ENCODE results near the gene OR10A5.
"Not testable (repeated sequence)": the region's sequence is repeated elsewhere in the genome, so short reads cannot be mapped to it uniquely, and the experiment has no call there.

The OR10A5 gene, protein sequence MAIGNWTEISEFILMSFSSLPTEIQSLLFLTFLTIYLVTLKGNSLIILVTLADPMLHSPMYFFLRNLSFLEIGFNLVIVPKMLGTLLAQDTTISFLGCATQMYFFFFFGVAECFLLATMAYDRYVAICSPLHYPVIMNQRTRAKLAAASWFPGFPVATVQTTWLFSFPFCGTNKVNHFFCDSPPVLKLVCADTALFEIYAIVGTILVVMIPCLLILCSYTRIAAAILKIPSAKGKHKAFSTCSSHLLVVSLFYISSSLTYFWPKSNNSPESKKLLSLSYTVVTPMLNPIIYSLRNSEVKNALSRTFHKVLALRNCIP

GRCh38 chr11:6845383-6845782, at the start of gene OR10A5:
TSS of gene OR10A5 (plus strand) at chr11:6845683. CDS start at chr11:6845683, 0 bp downstream.
- DNase-seq (ENCODE audit: low read depth) = no peak

GRCh38 chr11:6799402-6799801, 46.1 kb upstream of the OR10A5 start, which contains the start of gene OR6A2:
TSS of gene OR6A2 (minus strand) at chr11:6799689. CDS start at chr11:6795708, 3,981 bp downstream.
- DNase-seq (ENCODE audit: low read depth) = no peak

DNA sequence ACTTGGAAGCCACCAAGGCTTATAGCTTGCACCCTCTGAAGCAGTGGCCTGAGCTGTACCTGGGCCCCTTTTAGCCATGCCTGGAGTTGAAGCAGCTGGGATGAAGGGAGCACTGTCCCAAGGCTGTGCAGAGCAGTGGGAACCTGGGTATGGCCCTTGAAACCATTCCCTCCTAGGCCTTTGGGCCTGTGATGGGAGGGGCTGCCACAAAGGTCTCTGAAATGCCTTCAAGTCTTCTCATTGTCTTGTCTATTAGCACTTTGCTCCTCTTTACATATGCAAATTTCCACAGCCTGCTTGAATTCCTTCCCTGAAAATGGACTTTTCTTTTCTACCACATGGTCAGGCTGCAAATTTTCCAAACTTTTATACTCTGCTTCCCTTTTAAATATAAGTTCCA, 44.4 kb upstream of the OR10A5 start:
- DNase-seq (ENCODE audit: low read depth) = not testable (repeated sequence)

GRCh38 chr11:6812390-6813005, 33.0 kb upstream of the OR10A5 start:
- no peak for DNase-seq (ENCODE audit: low read depth)

- no peak for DNase-seq (ENCODE audit: low read depth)
Observed at GRCh38 chr11:6813656-6814055, 31.8 kb upstream of the OR10A5 start.

DNA sequence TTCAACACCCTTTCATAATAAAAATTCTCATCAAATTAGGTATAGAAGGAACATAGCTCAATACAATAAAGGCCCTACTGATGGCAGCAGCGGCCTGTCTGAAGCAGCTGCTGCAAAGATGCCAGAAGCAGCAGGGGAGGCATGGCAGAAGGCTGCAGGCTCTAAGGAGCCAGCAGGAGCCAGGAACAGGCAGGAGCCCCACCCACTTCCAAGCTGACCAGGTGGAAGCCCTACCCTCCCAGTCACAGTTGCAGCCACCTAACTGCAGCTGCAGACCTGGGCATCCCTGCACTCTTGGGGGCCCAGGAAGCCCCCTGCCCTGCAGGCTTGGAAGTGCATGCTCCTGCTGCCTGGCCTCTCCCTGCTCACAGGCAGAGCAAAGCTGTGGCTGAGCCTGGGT, 27.8 kb upstream of the OR10A5 start:
- no peak for DNase-seq (ENCODE audit: low read depth)

GRCh38 chr11:6818967-6819366, 26.5 kb upstream of the OR10A5 start:
- no peak for DNase-seq (ENCODE audit: low read depth)

GRCh38 chr11:6824136-6824823, 21.2 kb upstream of the OR10A5 start:
- DNase-seq (ENCODE audit: low read depth) = no peak

GRCh38 chr11:6825231-6825744, 20.2 kb upstream of the OR10A5 start:
- no peak for DNase-seq (ENCODE audit: low read depth)

DNA sequence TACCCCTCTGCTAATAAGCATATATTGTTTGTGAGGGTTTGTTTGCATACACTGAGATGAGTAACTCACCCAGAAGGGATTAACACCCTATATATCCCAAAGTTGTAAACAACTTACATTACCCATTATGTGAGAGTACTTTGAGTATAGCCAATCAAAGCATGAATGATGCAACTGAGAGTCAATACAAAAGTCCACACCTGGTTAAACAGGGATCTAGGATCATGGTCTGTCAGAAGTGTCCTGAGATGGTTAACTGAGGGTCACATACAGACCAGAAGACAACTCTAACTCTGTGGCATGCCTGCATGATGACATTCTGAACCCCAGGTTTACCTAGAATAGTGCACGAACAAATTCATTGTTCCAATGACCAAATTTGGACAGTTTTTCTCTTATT, 17.4 kb upstream of the OR10A5 start:
- DNase-seq (ENCODE audit: low read depth) = no peak

DNA sequence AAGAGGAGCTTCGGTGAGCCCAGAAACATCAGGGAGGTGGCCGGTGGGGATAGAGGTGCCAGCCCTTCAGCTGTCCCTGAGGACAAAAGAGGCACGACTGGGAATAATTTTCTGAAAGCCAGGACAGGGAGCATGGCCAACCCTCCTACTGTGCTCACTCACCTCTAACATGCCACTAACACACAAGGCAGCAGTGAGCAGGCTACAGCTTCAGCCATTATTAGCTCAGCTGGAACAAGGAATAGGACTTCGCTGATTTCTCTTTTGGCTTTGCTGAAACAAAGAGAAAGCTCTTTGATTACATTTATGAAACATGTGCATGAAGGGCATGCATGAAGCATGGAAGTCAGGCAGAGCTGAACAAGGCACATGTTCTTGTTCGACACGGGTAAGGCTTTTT, 12.1 kb upstream of the OR10A5 start:
- DNase-seq (ENCODE audit: low read depth) = no peak

DNA sequence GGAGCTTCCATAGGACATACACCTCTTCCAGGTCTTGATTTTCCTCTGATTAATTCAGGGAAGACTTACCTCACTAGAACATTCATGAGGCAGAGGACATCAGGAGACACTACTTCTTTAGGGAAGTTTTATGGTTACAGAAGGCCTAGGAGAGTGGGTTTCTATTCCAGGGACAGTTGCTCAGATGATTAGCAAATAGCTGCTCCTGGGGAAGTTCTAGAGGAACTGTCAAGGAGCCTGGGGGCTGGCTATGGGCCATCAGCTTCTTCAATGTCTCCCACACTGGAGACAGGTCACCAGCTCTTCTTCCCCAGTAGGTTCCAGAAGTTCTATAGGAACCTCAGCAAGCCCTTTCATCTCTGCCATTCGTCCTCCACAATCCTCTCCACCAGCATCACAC, 11.5 kb upstream of the OR10A5 start:
- DNase-seq (ENCODE audit: low read depth) = no peak

GRCh38 chr11:6841694-6842093, 3.8 kb upstream of the OR10A5 start:
- DNase-seq (ENCODE audit: low read depth) = no peak

DNA sequence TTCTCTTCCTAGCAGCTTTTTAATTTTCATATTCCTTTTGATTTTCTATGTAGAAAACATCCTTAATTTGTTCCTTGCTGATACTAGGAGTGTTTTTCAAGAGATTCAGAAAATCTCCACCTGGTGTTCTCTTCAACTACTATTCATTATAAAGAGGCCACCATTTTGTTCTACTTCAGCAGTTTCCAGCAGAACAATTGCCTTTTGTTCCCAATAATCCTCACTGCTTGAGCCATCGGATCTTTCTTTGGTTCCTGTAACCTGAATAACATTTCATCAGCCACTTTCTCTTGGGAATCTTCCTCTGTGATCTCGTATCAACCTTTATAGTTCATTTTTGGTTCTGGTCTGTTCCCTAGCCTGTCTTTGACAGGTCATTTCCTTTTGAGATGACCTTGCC, 1.8 kb upstream of the OR10A5 start:
- DNase-seq (ENCODE audit: low read depth) = no peak

DNA sequence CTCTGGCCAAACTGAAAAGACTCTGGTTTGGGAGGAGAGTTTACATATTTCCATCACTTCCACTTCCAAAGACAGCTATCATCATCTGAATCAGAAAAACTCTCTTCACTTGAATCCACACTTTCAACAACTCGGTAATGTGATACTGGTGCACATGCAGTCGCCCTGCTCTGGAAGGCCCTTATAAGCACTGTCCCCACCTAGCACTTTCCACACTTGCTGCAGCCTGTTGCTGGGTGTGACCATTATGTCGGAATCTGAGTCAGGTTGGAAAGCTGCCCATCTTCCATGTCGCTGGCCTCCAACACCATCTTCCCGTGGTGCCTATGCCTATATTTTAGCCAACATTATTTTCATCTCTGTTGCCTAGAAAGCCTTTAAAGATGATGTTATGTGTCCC, 1.1 kb upstream of the OR10A5 start:
- no peak for DNase-seq (ENCODE audit: low read depth)

- no peak for DNase-seq (ENCODE audit: low read depth)
Observed at GRCh38 chr11:6850526-6850925, 5.0 kb downstream of the OR10A5 start.

DNA sequence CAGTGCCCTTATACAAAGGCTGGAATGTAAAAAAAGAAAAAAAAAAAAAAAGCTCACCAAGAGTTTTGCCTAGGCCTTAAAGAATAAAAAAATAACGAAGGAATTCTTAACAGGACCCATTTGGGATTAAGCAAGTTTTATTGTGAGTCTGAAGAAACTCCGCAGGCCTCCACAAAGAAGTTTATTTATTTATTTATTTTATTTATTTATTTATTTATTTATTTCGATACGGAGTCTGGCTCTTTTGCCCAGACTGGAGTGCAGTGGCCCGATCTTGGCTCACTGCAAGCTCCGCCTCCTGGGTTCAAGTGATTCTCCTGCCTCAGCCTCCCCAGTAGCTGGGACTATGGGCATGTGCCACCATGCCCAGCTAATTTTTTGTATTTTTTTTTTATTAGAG, 9.3 kb downstream of the OR10A5 start:
- DNase-seq (ENCODE audit: low read depth) = not testable (repeated sequence)

DNA sequence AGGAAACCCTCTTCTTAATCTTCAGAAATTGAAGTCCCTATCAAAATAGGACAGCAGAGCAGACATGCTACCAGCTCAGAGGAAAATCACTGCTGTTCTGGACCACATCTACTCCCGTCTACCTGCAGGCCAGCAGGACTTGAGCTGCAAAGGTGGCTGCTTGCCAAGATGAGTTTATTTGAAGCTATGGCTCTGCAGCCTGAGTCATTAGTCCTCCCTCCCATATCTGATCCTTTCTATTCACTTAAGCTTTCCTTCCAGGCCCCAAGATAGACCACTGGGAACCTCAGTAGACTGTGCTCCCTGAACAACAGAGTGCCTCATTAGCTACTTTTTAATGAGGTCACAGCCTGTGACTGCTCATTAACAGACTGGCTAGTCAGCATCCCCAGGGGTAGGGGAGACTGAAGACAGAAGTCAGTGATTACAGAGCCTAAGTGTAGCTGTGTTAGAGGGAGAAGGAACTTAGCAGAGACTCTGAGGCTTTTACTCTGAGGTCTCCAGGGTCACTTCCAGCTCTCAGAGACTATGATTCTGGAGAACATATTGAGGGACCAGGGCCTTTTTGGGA, 10.6 kb downstream of the OR10A5 start:
- no peak for DNase-seq (ENCODE audit: low read depth)

DNA sequence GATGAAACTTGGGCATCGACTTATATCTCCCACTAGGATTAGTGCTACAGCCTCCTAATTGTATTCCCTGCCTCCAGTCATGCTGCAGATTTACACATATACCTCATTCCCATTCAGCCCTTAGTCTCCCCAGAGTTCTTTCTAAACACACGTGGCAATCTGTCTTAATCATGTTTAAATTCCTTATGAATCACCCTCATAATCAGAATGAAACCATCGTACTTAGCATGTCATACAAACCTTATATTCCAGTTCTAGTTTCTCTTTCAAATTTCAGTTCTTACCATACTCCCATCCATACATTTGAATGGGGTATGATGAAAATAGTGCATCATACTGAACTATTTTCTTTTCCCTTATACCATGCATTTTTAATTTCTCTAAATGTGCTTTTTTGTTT, 11.4 kb downstream of the OR10A5 start:
- DNase-seq (ENCODE audit: low read depth) = no peak

DNA sequence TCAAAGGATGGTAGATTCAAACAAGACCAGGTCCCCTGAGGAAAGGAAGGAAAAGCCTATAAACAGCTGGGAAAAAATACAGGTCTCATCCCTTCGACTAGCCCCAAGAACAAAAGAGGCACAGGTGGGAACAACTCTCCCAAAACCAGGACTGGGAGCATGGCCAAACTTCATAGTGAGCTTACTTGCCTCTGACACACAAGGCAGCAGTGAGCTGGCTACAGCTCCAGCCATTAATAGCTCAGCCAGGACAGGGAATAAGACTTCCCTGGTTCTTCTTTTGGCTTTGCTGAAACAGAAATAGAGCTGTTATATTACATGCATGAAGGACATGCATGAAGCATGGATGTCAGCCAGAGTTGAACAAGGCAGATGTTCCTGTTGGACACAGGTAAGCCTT, 17.5 kb downstream of the OR10A5 start, which contains the start of gene OR10A2:
Gene OR10A2 (plus strand): TSS at position 97 of the 400 bp plus-strand sequence. CDS start 6,698 bp downstream, outside the sequence.
- no peak for DNase-seq (ENCODE audit: low read depth)

DNA sequence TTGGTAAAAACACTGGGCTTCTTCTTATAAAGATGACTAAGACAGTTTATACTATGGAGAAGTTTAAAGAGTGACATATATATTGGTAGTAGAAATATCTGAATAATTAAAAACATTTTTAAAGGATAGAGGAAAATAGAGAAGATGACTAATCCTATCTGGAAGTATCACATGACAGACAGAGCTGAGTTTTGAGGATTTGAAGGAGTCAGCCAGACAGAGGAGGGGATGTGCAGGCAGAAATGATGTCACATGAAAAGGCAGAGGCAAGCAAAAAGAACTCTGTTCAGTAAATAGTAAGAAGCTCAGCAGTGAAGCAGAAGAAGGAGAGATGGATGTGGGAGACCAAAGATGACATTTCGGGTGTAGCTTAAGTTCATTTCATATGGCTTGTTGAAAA, 19.0 kb downstream of the OR10A5 start:
- DNase-seq (ENCODE audit: low read depth) = no peak

- no peak for DNase-seq (ENCODE audit: low read depth)
Observed at GRCh38 chr11:6871278-6871677, 25.8 kb downstream of the OR10A5 start.

GRCh38 chr11:6875761-6876160, 30.3 kb downstream of the OR10A5 start:
- DNase-seq (ENCODE audit: low read depth) = no peak
